ENCODE measurements around the gene GCA.

The GCA gene

GRCh38 chr2:162327806-162328205 is 16.1 kb upstream of the GCA start:
- no peak for DNase-seq (ENCODE audit: low read depth, low spot score)

DNA sequence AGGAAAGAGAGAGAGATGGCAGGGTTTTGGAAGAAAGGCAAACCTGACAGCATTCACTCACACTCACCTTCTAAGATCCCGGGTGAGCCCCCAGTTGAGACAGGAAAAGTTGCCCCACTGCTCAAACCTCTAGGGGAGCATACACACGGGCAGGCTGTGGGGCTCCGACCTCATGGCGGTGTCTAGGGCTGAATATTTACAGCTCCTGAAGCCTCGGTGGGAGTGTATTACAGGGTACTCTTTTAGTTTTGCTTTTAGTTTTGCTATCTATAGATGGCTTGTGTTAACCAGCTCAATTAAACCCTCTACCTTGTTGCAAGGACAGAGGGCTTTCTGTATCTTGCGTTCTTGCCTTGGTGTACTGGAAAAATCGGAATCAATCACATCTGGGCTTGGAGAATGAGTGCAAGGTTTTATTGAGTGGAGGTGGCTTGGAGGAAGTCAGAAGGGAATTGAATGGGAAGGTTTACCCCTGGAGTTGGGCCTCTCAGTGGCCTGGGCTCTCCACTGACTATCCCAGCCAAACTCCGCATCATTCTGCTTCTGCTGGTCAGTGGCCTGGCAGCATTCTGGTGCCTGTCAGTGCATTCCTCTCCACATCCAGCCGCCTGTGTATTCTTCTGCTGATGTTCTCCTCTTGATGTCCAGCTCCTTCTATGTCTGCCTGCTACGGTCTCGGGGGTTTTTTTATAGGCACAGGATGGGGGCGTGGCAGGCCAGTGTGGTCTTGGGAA is 15.3 kb upstream of the GCA start:
- no peak for DNase-seq (ENCODE audit: low read depth, low spot score)

GRCh38 chr2:162330881-162331280 is 13.1 kb upstream of the GCA start:
- no peak for DNase-seq (ENCODE audit: low read depth, low spot score)

- DNase-seq (ENCODE audit: low read depth, low spot score) = no peak
These were observed 10.0 kb upstream of the GCA start for GRCh38 chr2:162333968-162334367.

GRCh38 chr2:162337868-162338267 is 6.1 kb upstream of the GCA start:
- DNase-seq (ENCODE audit: low read depth, low spot score) = no peak

GRCh38 chr2:162340822-162341221 is 3.1 kb upstream of the GCA start:
- DNase-seq (ENCODE audit: low read depth, low spot score) = no peak

- DNase-seq (ENCODE audit: low read depth, low spot score) = no peak
These were observed 1.6 kb upstream of the GCA start for GRCh38 chr2:162342321-162342720.

DNA sequence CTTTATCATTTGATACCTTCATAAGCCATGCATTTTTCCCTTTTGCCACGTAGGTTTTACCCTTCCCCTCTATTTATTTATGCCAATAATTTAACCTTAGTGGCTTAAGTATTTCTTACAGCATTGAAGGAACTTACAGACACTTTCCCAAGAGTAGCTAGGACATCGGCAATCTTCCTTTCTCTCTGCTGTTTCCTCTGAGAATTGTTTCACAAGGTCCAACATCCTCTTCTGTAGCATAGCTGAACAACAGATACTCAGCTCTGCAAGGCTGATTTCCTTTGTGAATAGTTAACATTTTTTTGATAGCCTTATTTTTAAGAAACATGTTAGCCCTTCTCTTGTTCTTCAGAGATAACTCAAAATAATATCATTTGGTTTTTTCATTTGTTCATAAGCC is 1.1 kb upstream of the GCA start:
- no peak for DNase-seq (ENCODE audit: low read depth, low spot score)

- no peak for DNase-seq (ENCODE audit: low read depth, low spot score)
These were observed 474 bp upstream of the GCA start for GRCh38 chr2:162343492-162343823.

GRCh38 chr2:162344617-162344950 is 652 bp downstream of the GCA start:
- DNase-seq (ENCODE audit: low read depth, low spot score) = no peak

GRCh38 chr2:162365392-162365791 is 21.5 kb downstream of the GCA start:
- no peak for DNase-seq (ENCODE audit: low read depth, low spot score)

DNA sequence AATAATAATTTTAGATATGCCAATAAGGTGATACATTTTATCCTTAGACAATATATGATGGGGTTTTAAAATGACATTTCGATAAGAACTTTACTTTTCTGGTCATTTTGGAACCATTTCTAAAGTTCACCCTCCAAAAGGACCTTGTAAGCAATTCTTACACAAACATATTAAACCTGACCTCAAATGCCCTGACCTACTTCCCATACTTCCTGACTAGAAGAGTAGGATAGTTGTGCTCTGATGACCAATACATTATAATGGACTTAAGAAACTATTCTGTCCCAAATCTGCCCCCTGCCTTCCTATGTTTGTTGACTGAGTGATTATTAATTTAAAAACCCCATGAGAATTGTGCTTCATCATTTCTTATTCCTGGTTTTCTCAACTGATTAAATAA is 24.6 kb downstream of the GCA start:
- DNase-seq (ENCODE audit: low read depth, low spot score) = no peak

DNA sequence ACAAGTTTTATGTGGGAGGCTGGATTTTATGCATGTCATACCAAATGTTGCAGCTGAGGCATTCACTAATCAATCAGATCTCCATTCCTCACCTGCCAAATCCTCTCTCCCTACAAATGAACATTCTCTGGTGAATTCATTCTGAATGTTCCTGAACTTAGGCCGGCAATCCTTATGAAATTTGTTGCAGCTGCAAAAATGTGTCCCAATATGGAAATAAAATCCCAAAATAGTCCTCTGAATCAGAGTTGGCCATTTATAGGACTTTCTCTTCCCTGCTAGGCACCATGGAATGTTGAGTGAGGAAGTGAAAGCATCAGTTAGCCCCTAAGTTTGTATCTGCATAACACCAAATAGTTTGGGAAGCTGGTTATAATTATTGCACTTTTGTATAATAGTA is 25.6 kb downstream of the GCA start:
- no peak for DNase-seq (ENCODE audit: low read depth, low spot score)

DNA sequence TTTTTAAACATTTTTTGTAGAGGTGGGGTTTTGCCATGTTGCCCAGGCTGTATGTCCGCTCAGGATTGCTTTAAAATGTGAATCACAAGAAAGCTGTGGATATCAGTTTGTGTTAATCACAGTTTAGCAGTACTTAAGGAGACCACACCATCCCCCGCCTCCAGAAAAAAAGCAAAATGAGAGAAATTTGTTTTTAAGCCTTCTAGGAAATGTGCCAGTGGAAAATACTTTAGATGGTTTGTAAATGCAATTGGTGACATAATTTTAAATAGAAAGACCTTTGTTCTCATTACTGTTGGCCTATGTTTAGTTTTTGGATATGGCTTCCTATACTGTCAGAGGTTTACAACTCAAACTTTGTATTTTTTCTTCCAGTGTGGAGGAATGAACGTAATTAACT is 27.0 kb downstream of the GCA start:
- no peak for DNase-seq (ENCODE audit: low read depth, low spot score)

GRCh38 chr2:162372818-162373217 is 28.9 kb downstream of the GCA start:
- DNase-seq (ENCODE audit: low read depth, low spot score) = no peak

- no peak for DNase-seq (ENCODE audit: low read depth, low spot score)
These were observed 36.0 kb downstream of the GCA start for GRCh38 chr2:162379719-162380580.

- DNase-seq (ENCODE audit: low read depth, low spot score) = no peak
These were observed 37.9 kb downstream of the GCA start for GRCh38 chr2:162381851-162382250.

DNA sequence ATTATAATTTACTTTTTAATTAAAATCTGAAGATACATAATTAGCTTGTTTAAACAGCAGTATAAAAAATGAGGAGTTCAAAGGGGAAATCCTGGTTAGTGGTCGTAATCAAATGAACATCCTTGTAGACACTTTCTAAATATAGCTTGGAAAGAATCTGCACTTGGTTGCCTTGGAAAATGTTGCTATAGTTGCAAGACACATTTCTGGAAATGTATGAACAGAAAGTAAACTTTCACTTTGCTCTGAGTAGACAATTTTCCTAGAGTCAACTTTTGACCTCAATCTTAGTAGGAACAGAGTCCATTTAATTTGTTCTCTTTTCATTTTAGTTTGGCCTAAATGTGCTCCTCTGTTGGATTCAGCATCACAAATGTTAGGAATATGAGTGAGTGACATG is 38.3 kb downstream of the GCA start:
- no peak for DNase-seq (ENCODE audit: low read depth, low spot score)

DNA sequence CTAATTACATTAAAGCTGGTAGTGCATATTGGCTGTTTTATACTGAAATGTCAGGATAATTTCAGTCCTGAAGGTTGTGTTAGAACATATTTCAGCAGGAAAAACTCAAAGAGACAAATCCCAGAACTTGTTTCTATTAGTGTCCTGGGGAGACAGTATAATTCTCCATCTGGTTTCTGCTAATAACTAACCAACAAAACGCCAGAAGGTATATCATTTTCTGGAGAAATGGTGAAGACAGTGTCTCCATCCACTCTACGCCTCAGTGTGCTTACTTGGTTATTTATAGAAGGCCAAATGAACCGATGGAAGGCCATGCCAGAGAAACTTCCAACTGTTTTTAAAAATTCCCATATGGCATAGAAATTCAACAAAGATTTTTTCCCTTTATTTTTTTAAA is 41.6 kb downstream of the GCA start:
- no peak for DNase-seq (ENCODE audit: low read depth, low spot score)

DNA sequence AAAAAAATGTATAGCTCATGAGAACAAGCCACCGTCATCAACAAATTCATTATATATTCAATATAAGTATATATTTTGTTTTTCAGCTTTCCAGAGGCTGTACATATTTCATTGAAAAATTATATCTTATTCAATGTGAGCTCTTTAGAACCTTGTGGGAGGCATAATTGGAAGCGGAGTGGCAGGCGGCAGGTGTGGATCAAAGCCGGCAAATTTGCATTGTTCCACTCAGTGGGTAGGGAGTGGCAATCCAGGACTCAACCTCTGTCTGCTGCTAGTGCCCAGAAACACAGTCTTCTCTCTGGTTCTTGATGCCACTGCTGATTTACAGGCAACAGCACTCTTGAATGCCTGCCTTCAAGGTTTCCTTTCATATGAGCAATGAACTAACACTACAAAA is 46.9 kb downstream of the GCA start:
- no peak for DNase-seq (ENCODE audit: low read depth, low spot score)

- DNase-seq (ENCODE audit: low read depth, low spot score) = no peak
These were observed 56.4 kb downstream of the GCA start for GRCh38 chr2:162400336-162400735.

GRCh38 chr2:162401871-162402270 is 57.9 kb downstream of the GCA start:
- DNase-seq (ENCODE audit: low read depth, low spot score) = no peak

- no peak for DNase-seq (ENCODE audit: low read depth, low spot score)
These were observed 60.0 kb downstream of the GCA start for GRCh38 chr2:162403884-162404283.
